GM10847 (cell line): ENCODE data around the gene SOX5.

Source experiments
- POLR2A ChIP-seq: IDR thresholded peaks from 2 replicates; pipeline ENCODE4 v1.6.1; 2011; ENCODE audit not compliant: insufficient read length; ENCODE audit errors: extremely low read depth

The SOX5 gene

DNA sequence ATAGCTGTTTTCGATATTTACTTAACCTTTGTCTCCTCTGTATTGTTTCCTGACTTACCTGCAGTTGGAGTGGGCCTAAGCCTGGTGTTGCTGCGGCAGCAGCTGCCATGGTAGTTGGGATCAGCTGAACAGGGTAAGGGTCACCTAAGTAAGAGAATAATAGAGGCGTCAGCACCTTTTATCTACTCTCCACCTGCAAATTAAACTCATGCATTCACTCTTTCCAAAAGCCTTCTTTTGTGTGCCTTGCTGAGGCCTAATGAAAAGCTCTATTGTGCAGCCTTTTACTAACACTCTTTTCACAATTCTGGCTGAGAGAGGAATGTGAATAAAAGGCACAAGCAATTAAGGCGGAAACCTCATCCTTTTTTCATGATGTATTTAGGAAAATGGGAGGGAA is 308.7 kb downstream of the SOX5 start:
- TF ChIP-seq POLR2A = no peak

DNA sequence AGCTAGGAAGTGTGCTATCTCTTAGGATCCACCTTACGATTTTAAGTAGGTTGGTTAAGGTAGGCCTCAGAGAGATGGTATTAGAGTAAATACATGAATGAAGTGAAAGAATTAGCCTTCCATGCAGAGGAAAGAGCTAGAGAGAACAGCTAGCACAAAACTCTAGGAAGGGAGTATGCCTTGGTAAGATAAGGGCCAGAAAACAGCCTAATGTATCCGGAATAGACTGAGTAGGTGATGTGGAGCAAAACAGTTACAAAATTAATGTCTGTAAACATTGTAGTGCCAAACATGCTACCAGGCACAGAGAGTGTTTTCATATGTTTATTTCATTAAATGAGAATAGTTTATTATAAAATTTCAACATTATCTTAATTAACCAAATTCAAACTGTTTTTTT is 315.1 kb downstream of the SOX5 start:
- no peak for TF ChIP-seq POLR2A

DNA sequence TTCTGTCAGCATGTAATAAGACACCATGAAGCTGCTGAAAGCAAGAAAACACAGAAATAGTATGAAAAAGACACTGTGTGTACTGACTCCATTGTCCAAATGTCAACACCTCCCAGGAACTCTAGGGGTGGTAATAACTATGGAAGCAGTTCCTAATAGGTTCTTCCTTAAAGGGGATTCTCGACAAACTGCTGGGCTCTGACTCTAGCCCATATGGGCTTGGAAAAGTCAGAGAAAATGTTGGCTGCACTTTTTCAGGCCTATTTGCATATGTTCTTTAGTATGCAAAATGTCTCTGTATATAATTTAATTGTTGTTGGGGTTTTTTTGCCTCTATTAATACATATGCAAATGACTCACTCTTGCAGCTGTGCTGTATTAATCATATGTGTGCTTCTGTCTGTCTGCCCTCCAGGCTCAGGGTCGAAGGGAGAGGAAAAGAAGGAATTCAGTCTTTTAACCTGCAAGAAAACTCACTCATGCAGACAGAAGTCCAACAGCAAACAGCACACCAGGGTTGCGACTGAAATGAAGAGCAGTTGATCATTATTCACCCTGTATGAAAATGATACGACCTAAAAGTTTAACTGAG is 317.6 kb downstream of the SOX5 start:
- TF ChIP-seq POLR2A = no peak

DNA sequence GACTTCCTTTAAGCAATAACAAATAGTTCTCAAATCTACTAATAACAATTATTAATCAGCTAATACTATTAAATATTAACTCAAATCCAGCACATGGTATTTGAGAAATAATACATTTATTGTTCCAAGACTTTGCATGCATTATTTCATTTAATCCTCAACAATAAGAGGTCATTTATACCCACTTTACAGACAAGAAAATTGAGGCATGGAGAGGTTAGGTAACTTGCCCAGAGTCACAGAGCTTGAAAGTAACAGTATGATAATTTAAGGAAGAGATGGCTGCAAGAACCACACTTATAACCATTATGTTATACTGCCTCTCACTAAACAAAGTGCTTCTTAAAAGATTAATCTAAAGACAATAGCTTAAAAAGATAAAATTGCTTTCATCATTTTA is 318.9 kb downstream of the SOX5 start:
- no peak for TF ChIP-seq POLR2A

DNA sequence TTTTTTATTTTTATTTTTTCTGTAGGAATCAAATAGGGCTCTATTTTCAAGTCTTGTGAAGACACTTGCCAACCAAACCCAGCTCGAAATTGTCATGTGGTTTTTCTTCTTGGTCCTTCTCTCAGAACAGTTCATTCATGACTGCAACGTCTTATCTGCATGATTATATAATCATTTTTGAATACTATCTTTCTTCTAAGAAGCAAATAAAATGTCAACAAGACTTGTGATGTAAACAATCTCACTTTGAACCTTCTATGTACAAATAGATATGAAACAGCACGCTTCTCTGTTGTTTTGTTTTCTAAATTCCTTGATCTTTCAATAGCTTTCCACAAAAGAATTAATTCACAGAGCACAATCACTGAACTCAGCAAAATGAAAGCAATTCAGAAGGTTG is 320.7 kb downstream of the SOX5 start:
- no peak for TF ChIP-seq POLR2A

DNA sequence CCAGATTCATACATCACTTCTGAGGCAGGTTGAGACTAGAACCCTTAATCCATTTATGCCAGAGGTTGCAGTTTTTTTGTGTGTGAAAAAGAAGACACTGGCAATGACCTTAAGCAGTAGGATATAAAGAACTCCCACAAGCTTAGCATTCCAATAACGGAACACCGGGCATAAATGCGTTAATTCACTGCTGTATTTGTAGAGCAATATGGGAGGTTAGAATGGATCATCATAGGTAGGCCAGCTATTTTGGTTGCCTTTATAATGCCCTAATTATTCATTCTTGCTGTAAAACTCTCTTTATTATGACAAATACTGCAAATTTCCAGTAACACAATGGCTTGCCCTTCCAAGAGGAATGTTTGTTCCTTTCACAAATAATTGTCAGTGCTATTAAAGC is 322.7 kb downstream of the SOX5 start:
- TF ChIP-seq POLR2A = no peak

DNA sequence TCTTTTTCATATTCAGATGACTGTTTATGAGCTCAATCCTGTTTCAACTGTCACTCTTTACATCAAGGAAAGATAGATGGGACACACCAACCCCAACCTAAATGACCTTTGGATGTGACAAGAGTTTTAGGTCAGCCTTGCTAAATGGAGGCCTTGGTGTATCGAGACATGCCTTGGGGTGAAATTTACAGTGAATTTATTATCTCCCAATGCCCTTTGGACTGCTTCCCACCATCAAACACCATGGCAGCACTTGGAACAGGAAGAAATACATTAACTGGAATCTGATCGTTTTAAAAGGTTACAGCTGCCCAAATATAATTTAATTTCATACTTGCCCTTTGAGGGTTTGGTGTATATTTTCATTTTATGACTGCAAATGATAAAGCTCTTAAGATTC is 327.6 kb downstream of the SOX5 start:
- TF ChIP-seq POLR2A = no peak

DNA sequence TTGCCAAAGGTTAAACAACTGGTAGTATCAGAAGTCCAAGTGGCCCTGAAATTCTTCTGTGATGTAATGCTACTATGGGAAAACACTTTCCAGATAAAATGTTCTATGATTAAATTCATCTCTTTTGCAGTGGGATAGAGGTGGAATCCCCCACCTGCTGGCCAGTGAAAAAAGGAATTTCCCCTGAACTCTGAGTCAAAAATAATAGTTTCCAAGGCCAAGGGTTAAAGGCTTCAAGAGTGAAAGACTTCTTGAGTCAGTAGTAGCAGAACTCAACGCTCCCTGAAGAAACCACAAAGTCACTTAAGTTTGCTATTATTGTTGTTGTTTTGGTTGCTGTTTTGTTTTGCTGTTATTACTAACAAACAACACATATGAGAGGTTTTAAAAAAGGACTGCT is 330.8 kb downstream of the SOX5 start:
- no peak for TF ChIP-seq POLR2A

DNA sequence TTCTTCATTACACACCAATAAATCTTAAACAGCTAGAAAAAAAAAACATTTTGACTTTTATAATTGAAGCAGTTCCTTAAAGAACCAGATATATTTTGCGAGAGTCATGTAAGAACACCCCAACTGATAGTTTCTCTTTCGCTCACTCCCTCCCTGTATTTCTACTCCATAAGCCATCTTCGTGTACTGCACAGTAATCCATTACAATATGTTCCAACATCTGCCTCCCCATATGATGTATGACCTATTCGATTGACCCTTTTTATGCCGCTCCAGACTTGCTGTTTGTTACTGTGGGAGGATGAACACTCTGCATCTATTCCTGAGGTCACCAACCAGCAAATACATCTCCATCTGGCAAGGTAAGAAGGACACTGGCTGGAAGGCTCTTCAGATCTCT is 331.7 kb downstream of the SOX5 start:
- no peak for TF ChIP-seq POLR2A

DNA sequence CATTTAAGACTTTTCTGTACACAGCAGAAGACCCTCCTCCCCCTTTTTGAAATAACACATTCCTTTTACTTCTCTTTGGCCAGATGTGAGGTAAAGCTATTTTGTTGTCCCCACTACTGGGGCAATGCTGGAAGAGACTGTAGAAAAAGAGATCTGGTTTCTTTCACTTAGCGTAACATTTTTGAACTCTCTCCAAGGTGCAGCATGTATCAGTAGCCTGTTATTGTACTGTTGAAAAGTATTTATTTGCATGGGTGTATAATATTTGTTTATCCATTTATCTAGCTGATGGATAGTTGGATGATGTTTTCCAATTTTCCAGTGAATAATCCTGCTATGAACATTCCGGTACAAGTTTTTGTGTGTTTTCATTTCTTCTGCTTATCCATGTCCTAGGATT is 335.2 kb downstream of the SOX5 start:
- no peak for TF ChIP-seq POLR2A

DNA sequence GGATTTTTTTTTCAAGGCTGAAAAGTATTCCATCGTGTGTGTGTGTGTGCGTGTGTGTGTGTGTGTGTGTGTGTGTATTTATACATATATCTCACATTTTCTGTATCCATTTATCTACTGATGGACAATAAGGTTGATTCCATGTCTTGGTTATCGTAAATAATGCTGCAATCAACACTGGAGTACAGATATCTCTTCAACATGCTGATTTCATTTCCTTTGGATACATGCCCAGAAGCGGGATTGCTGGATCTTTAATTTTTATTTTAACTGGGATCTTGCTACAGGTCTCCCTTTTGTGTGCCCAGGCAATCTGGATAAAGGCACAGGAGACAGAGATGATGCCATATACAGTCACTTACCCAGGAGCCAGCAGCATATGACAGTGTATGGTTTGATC is 338.1 kb downstream of the SOX5 start:
- TF ChIP-seq POLR2A = no peak

DNA sequence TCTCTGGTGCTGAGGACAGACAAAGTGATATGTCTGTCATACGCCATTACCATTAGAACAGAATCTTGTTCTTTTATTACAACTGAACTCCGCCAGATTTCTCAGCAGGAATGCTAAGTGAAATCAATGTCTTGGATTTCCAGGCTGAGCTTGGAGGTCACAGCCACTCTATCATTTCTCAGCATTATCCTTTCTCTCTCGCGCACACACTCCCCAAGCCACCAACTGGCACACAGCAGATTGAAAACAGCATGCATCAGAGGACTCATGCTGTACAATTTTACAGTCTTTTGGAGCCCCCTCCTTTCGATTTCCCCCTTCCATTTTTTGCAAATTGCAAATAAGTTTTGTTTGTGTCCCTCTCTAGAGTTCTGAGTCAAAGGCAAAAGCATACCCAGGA is 348.6 kb downstream of the SOX5 start:
- no peak for TF ChIP-seq POLR2A

DNA sequence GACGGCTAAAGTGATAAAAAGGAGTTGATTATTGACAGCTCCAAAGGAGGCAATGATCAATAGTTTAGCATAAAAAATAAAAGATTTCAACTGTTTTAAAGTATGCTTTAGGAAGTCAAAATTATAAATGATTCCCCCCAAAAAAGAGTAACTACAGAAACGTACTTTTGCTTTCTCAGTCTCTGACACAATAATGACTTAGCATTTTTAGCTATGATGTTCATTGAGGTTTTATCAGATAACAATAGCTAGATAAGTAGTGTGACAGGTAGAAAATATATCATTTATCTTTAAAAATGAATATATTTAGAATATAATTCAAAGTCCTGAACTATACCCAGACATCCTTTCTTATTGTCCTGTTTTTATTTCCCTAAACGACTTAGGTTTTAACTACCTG is 352.9 kb downstream of the SOX5 start:
- TF ChIP-seq POLR2A = no peak

DNA sequence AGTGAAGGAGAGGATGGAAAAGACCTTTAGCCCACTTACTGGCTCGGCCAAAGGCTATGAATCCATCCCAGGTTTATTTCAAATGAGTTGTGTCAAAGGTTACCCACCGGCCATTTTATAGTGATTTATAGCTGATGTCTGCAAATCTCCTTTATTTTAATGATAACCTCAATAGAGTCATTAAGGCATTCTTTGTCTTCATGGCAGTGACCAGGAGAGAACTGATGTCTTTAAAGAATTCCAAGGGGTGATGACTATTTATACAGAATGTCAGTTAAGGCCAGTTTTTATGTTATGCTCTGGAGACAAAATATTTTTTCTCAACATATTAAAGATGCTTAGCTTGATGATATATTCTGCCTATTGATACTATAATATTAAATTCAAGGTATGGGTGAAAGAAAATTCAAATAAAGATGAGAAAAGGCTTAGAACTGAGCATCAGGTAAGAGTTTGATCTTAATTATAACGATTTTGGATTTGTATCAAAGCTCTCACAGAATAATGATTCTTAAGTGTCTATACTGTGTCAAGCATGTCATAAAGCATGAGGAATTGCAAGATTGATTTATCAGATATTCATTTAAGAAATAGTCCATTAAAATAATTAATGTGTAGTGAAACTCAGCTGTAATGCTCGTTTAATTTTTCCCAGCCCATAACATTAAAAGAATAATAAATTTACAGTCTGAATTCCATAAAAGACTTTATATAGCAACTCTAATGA is 361.5 kb downstream of the SOX5 start:
- TF ChIP-seq POLR2A = no peak

DNA sequence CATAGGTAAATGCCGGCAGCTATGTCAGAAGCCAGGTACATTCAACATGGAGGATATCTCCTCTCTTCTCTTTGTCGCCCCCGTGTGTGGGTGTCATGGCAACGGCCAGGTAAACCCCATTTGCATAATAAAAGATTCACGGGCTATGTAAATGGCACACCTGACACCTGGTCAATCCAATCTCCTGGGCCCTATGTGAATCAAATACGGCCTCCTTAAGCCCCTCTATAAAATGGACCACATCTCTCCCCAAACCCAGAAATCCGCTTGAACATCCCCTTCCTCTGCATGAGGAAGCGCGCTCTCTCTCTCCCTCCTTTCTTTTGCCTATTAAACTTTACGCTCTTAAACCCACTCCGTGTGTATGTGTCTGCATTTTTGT is 363.7 kb downstream of the SOX5 start:
- no peak for TF ChIP-seq POLR2A

DNA sequence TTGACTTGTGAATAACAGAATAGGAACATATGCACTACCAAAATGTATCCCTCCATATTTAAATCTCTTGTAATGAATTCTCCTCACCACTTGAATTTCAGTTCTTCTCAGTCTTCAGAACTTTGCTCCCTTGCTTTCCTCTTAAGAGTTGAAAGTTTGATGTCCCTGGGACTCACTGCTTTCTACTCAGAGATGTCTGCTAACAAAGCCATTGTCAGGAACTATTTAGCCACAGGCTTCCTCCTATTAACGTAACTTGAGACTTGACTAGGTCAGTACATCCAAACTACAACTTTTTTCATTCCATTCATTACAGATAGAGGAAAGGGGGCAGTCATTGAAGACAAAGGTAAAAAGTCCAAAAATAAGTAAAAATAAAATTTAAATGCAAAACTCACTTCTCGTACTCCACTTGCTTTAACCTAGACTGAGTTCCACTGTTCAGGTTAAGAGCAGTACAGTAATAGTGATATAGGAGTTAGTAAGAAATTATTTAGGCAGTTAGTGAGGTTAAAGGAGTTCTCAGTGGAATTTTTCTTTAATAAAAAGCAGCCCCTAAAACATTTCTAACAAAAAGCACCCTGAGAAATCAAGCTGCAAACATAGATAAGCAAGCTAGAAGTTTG is 364.2 kb downstream of the SOX5 start:
- no peak for TF ChIP-seq POLR2A

DNA sequence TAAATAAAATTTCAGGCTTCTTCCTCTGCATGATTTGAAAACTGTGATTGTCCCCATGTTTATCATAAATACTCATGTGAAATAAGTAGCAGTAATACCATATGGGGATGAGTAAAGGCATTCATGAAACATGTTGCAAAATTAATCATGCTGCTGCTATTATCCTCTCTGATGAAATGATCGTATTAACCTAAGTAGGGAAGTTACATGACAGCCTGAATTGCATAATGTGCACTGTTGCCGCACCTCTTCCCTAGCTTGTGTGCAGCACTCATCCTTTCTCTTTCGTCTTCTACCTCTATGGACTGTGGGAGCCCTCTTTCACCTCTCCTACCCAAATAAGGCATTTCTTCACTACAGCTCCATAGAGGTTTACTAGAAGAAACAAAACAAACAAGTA is 367.6 kb downstream of the SOX5 start:
- TF ChIP-seq POLR2A = no peak
